ENCODE measurements around the gene SLC47A2.

GRCh38 chr17:19683117-19683516 lies 33.3 kb downstream of the SLC47A2 start:
- TF ChIP-seq CTCF (IDR thresholded peaks at IDR 0.05; ENCODE audit: poor library complexity, severe bottlenecking) (no peak), POLR2AphosphoS5 (IDR thresholded peaks at IDR 0.05) (no peak), EZH2 (IDR thresholded peaks at IDR 0.05; ENCODE audit: borderline replicate concordance, insufficient read depth, low read length, poor library complexity, severe bottlenecking) (no peak), REST (IDR thresholded peaks at IDR 0.05; ENCODE audit: borderline replicate concordance) (no peak), EP300 (conservative IDR thresholded peaks at IDR 0.05; ENCODE audit: poor library complexity, severe bottlenecking) (no peak), TAF1 (IDR thresholded peaks at IDR 0.05; ENCODE audit: low read depth) (no peak)
